T-helper 2 cell treated with Interferon-gamma antibody and Interleukin-4, amounts not matched to agents 5 μg/mL and 100 μg/mL, for 36 hours (primary cell): ENCODE data around the gene RNASE13.

Experiments
- DNase-seq: peaks from one replicate; pipeline ENCODE4 v3.0.0; 2021; ENCODE audit warnings: low spot score
- H3K27ac Mint-ChIP-seq: one replicate; pipeline ENCODE4 v1.8.0; 2021; ENCODE audit warnings: mild to moderate bottlenecking, mixed read lengths
- H3K27me3 Mint-ChIP-seq: one replicate; pipeline ENCODE4 v1.8.0; 2021; ENCODE audit warnings: low read depth, mixed read lengths
- H3K36me3 Mint-ChIP-seq: one replicate; pipeline ENCODE4 v1.8.0; 2021; ENCODE audit warnings: low read depth, mixed read lengths
- H3K4me1 Mint-ChIP-seq: one replicate; pipeline ENCODE4 v1.8.0; 2021; ENCODE audit warnings: low read depth, mixed read lengths
- H3K4me3 Mint-ChIP-seq: one replicate; pipeline ENCODE4 v1.8.0; 2022; ENCODE audit warnings: mild to moderate bottlenecking, moderate library complexity, mixed read lengths
- H3K9me3 Mint-ChIP-seq: one replicate; pipeline ENCODE4 v1.8.0; 2021; ENCODE audit warnings: mixed read lengths

The RNASE13 gene

GRCh38 chr14:21071225-21072030 lies 36.8 kb upstream of the RNASE13 start:
- H3K36me3 Mint-ChIP-seq: no peaks in the 10 kb centered on the region
- peaks cover 69% of the 10 kb centered on the region for H3K27me3 Mint-ChIP-seq
- no peaks in the 10 kb centered on the region for H3K9me3 Mint-ChIP-seq
- H3K27ac Mint-ChIP-seq: no peak overlapping the region
- peaks cover 22% of the 10 kb centered on the region for H3K4me1 Mint-ChIP-seq
- peak overlapping the region; percentile 77 for H3K4me3 Mint-ChIP-seq
- DNase-seq: no peak

- peaks cover 22% of the 10 kb centered on the region for H3K4me1 Mint-ChIP-seq
- peak overlapping the region; percentile 77 for H3K4me3 Mint-ChIP-seq
- no peaks in the 10 kb centered on the region for H3K9me3 Mint-ChIP-seq
- H3K27me3 Mint-ChIP-seq: peaks cover 73% of the 10 kb centered on the region
- no peaks in the 10 kb centered on the region for H3K36me3 Mint-ChIP-seq
- H3K27ac Mint-ChIP-seq: no peak overlapping the region
- DNase-seq: no peak
Observed at GRCh38 chr14:21070610-21071224, 36.1 kb upstream of the RNASE13 start.

- DNase-seq: no peak
- H3K27me3 Mint-ChIP-seq: peaks cover 77% of the 10 kb centered on the region
- no peaks in the 10 kb centered on the region for H3K36me3 Mint-ChIP-seq
- H3K4me3 Mint-ChIP-seq: peak within 1 kb of the TSS; percentile 77
- no peak within 1 kb of the TSS for H3K27ac Mint-ChIP-seq
- peaks cover 22% of the 10 kb centered on the region for H3K4me1 Mint-ChIP-seq
- H3K9me3 Mint-ChIP-seq: no peaks in the 10 kb centered on the region
Observed at GRCh38 chr14:21070083-21070609, 35.5 kb upstream of the RNASE13 start, which contains the start of gene ARHGEF40. Gene ARHGEF40, plus strand, starts transcription at chr14:21070304. Its CDS starts 93 bp downstream, at chr14:21070397.

- H3K27me3 Mint-ChIP-seq: peaks cover 79% of the 10 kb centered on the region
- H3K36me3 Mint-ChIP-seq: no peaks in the 10 kb centered on the region
- peaks cover 22% of the 10 kb centered on the region for H3K4me1 Mint-ChIP-seq
- no peak overlapping the region for H3K27ac Mint-ChIP-seq
- DNase-seq: no peak
- peak overlapping the region; percentile 61 for H3K4me3 Mint-ChIP-seq
- no peaks in the 10 kb centered on the region for H3K9me3 Mint-ChIP-seq
Observed at GRCh38 chr14:21069388-21070082, 34.9 kb upstream of the RNASE13 start.

- Mint-ChIP-seq H3K4me1 (peaks cover 22% of the 10 kb centered on the region), H3K36me3 (no peaks in the 10 kb centered on the region), H3K27me3 (peaks cover 79% of the 10 kb centered on the region), H3K27ac (no peak overlapping the region), H3K4me3 (peak overlapping the region; percentile 61), H3K9me3 (no peaks in the 10 kb centered on the region)
- DNase-seq: no peak
Observed at GRCh38 chr14:21068521-21069387, 34.1 kb upstream of the RNASE13 start.

- Mint-ChIP-seq H3K27ac (no peak overlapping the region), H3K4me3 (no peak overlapping the region), H3K4me1 (peaks cover 20% of the 10 kb centered on the region), H3K9me3 (no peaks in the 10 kb centered on the region), H3K36me3 (no peaks in the 10 kb centered on the region), H3K27me3 (peaks cover 75% of the 10 kb centered on the region)
- DNase-seq: no peak
Observed at GRCh38 chr14:21066882-21067502, 32.4 kb upstream of the RNASE13 start.

GRCh38 chr14:21063479-21063878 lies 28.9 kb upstream of the RNASE13 start:
- peaks cover 60% of the 10 kb centered on the region for H3K27me3 Mint-ChIP-seq

GRCh38 chr14:21061347-21061668 lies 26.7 kb upstream of the RNASE13 start:
- H3K36me3 Mint-ChIP-seq: no peaks in the 10 kb centered on the region
- H3K27me3 Mint-ChIP-seq: peaks cover 46% of the 10 kb centered on the region
- no peak for DNase-seq
- no peak overlapping the region for H3K27ac Mint-ChIP-seq
- H3K4me1 Mint-ChIP-seq: no peaks in the 10 kb centered on the region
- no peaks in the 10 kb centered on the region for H3K9me3 Mint-ChIP-seq
- no peak overlapping the region for H3K4me3 Mint-ChIP-seq

More at GRCh38 chr14:21063479-21063878, 28.9 kb upstream of the RNASE13 start:
- no peak for DNase-seq
- no peak overlapping the region for H3K4me3 Mint-ChIP-seq
- no peaks in the 10 kb centered on the region for H3K36me3 Mint-ChIP-seq
- no peaks in the 10 kb centered on the region for H3K9me3 Mint-ChIP-seq
- H3K27ac Mint-ChIP-seq: no peak overlapping the region
- peaks cover under 1% of the 10 kb centered on the region for H3K4me1 Mint-ChIP-seq

GRCh38 chr14:21060614-21061346 lies 26.2 kb upstream of the RNASE13 start:
- H3K4me1 Mint-ChIP-seq: no peaks in the 10 kb centered on the region
- no peak overlapping the region for H3K27ac Mint-ChIP-seq
- H3K9me3 Mint-ChIP-seq: no peaks in the 10 kb centered on the region
- H3K27me3 Mint-ChIP-seq: peaks cover 42% of the 10 kb centered on the region
- no peak for DNase-seq
- no peaks in the 10 kb centered on the region for H3K36me3 Mint-ChIP-seq
- no peak overlapping the region for H3K4me3 Mint-ChIP-seq

- Mint-ChIP-seq H3K27me3 (peaks cover 35% of the 10 kb centered on the region), H3K4me3 (no peak overlapping the region), H3K9me3 (no peaks in the 10 kb centered on the region), H3K36me3 (no peaks in the 10 kb centered on the region), H3K27ac (no peak overlapping the region), H3K4me1 (no peaks in the 10 kb centered on the region)
- no peak for DNase-seq
Observed at GRCh38 chr14:21059842-21060613, 25.4 kb upstream of the RNASE13 start.

- H3K27ac Mint-ChIP-seq: no peak overlapping the region
- no peak overlapping the region for H3K4me3 Mint-ChIP-seq
- no peak for DNase-seq
- peaks cover 34% of the 10 kb centered on the region for H3K27me3 Mint-ChIP-seq
- H3K9me3 Mint-ChIP-seq: no peaks in the 10 kb centered on the region
- no peaks in the 10 kb centered on the region for H3K36me3 Mint-ChIP-seq
- no peaks in the 10 kb centered on the region for H3K4me1 Mint-ChIP-seq
Observed at GRCh38 chr14:21058903-21059302, 24.3 kb upstream of the RNASE13 start.
